HG02610 (cell line): ENCODE measurements around the gene PSMD6.
A peak's percentile ranks its signal among the peaks of the same experiment; 100 is the strongest.

Experiments
- ATAC-seq: cut with Tn5 transposase; IDR thresholded peaks from one replicate; pipeline ENCODE4 v1.9.1; 2021; ENCODE audit warnings: mild to moderate bottlenecking, moderate library complexity; ENCODE audit not compliant: unreplicated experiment

Gene PSMD6

DNA sequence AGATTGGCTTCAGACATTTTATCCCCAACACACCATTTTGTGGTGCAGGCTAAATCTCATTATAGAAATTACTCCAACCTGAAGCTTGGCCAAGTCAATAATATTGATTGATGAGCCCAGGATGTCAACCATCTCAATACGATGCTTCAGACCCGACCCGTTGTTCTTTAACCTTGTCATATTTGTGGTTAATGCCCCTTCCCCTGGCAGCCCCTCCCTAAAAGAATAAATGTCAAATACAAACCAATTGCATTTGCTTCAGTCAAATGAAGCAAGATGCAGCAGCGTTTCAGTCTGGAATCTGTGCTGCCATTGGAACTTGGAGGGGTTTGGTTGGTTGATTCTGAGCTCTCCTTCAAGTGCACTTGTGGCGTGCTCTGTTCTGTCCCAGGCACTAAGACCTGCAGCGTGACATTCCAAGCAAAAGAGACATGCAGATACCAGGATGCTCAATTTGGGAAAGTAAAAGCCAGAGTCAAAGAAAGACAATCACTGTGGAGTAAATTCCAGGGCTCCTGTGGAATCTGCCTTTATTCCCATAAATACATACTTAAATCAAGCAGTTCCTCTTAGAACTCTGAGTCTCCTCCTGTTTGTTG is 23.8 kb upstream of the PSMD6 start:
- ATAC-seq = no peak

DNA sequence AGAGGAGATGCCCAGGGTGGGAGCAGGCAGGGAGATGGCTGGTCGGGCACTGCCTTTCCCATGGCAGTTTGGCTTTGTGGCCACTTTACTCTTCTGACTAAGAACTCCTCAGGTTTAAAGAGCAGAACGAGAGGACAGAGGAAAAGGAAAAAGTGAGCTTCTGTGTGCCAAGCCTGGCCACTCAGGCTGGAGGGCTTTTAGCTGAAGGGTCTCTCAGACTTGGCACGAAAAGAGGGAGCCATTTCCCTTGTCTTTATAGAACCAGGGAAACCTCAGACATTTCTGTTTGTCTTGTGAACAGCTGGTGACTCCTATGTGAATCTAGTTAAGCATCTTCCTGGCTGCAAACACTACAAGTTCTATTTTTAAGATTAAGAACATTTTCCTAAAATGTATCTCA is 23.3 kb upstream of the PSMD6 start:
- no peak for ATAC-seq

DNA sequence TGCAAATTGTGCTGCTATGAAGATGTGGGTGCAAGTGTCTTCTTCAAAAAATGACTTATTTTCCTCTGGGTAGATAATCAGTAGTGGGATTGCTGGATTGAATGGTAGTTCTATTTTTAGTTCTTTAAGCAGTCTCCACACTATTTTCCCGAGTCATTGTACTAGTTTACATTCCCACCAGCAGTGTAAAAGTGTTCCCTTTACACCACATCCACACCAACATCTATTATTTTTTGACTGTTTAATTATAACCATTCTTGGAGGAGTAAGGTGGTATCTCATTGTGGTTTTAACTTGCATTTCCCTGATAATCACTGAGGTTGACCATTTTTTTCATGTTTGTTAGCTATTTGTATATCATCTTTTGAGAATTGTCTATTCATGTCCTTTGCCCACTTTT is 19.7 kb upstream of the PSMD6 start:
- ATAC-seq = no peak

GRCh38 chr3:64039981-64040733 is 16.9 kb upstream of the PSMD6 start:
- no peak for ATAC-seq

GRCh38 chr3:64039332-64039731 is 16.0 kb upstream of the PSMD6 start:
- ATAC-seq = no peak

DNA sequence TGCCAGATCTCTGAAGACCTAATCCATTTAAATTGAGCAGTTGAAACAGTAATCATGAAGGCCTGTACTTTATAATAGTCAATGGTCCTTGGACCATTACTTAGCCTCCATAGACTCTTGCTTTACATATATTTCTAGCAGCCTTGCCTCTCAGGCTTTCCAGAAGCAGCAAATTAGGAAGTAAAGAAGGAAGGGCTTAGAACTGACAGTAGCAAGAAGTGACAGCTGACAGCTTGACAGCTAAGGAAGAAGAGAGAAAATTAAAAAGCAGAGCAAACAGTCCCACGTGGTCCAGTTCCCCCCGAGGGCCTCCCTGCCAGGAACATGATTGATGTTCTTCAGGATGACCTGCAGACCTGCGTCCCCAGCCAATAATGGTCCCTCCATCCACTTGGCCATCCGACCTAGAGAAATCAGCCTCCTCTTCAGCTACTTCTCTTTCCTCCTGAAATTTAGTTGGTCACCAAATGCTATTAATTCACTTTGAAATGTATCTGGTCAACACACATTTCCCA is 15.0 kb upstream of the PSMD6 start:
- no peak for ATAC-seq

DNA sequence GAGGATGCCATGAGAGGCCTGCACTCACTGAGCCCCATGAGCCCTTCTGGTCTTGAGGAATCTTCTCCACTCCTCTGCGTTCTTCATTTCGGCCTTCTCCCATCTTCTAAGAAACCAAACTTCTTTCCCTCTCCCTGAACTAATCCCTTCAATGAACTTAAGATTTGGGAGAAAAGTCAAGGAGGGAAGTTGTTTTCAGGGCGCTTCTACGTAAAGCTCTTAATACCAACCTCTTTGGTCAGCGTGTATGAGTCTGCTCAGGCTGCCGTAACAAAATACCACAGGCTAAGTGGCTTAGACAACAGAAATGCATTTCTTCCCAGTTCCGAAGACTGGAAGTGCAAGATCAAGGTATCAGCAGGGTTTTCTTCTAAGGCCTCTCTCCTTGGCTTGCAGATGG is 13.8 kb upstream of the PSMD6 start:
- no peak for ATAC-seq

DNA sequence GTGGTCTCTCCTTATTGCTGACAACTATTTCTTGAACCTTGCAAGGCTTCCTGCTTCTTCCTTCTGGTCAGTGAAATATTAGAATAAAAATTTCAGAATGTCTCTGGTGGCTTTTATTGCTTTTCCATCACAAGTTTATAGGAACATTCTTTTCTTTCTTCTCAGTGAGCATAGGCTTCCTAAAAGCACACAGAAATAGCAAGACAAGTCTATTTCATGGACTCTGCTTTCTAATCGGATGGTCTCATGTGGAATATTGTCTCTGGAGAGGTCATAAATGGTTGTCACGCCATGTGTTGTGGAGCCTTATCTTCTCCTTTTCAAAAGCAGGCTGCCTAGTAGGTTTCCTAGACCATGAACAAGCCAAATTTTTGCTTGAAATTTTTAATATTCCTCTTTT is 9.8 kb upstream of the PSMD6 start:
- ATAC-seq = no peak

GRCh38 chr3:64031540-64032508 is 8.5 kb upstream of the PSMD6 start:
- ATAC-seq = no peak

- ATAC-seq = peak; percentile 96
These were observed 7.4 kb upstream of the PSMD6 start for GRCh38 chr3:64030741-64031140.

DNA sequence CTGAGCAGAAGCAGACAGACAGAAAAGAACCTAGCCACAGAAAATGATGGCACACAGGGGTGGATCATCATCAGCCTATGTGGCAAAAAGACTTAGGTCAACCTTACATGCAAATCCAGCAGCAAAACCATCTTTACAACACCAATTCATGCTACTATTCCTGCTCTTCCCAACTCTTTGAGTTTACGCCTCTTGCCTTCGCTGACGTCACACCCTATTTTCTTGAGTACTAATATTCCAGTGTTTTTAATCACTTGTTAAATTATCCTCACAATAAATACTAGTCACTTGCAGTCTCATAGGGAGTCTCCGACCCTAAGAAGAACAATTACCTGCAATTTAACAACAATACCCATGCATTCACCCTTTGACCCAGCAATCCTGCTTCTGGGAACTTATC is 6.0 kb upstream of the PSMD6 start:
- no peak for ATAC-seq

DNA sequence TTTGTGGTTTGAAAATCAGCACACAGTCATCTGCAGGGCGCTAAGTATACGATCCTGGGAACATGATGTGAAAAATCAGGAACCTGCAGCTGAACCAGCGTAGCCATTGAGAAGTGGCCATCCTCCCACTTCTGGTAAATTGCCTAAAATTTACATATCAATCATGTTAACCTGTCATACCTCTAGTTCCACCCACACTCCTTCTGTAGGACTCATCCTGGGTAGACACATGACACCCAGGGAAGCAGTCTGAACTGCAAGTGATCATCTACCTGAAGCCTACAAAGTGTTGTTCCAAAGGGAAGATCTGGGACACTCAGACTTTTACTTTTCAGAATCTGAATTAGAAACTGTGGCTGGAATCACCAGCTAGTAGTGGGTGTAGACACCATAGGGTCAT is 5.5 kb upstream of the PSMD6 start:
- ATAC-seq = no peak

DNA sequence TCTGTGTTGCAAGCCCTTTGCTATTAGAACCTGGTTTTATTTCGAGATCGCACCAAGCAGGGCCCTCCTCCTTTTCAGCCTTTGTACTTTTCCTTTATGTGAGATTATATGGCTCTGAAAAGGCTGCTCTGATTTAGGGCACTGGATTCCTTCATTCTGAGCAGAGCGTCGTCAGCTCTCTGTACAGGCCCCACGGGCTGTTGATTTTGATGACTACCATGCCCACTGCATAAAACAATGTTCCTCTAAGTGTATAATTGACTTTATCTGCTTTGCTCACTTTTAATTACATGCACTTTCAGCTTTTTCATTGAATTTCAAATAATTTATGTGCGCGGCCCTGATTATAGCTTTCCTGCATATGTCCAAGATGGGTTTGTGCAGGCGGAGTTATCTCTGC is 4.4 kb upstream of the PSMD6 start:
- ATAC-seq = no peak

- no peak for ATAC-seq
These were observed 3.1 kb upstream of the PSMD6 start for GRCh38 chr3:64026346-64026745.

DNA sequence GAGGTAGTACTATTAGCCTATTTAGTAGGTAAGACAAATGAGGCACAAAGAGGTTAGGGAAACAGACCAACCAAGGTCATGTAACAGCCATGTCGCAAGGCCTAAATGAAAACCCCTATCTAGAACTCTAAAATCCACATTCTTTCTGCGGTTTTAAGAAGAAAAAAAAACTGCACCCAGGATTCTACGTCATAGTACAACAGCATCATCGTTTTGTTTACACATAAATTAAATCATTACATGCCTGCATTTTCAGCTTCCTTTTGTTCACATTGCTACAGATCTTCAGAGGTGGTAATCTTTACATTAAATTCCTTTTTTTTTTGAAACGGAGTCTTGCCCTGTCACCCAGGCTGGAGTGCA is 548 bp upstream of the PSMD6 start:
- no peak for ATAC-seq

GRCh38 chr3:64022451-64023186 is 675 bp downstream of the PSMD6 start:
- ATAC-seq = no peak

- ATAC-seq = no peak
These were observed 1.4 kb downstream of the PSMD6 start for GRCh38 chr3:64021922-64022321.

DNA sequence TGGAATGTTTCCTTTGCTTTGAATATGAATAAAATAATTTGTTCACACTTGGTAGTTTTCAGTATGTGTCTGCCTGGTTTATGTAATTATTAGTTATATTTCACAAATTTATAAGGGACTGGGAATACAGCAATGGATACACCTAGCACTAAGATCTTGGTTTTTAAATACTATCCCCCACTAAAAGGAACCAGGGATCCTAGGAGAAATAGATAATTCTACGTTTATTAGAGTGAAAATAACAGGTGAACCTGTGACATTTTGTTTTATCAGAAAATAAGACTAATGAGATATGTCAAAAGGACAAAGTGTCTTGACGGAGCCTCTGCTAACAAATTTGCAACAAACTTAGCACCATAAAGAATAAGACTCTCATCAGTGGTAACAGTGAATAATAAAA is 3.4 kb downstream of the PSMD6 start:
- ATAC-seq = no peak

- ATAC-seq = no peak
These were observed 4.0 kb downstream of the PSMD6 start for GRCh38 chr3:64019271-64019670.

DNA sequence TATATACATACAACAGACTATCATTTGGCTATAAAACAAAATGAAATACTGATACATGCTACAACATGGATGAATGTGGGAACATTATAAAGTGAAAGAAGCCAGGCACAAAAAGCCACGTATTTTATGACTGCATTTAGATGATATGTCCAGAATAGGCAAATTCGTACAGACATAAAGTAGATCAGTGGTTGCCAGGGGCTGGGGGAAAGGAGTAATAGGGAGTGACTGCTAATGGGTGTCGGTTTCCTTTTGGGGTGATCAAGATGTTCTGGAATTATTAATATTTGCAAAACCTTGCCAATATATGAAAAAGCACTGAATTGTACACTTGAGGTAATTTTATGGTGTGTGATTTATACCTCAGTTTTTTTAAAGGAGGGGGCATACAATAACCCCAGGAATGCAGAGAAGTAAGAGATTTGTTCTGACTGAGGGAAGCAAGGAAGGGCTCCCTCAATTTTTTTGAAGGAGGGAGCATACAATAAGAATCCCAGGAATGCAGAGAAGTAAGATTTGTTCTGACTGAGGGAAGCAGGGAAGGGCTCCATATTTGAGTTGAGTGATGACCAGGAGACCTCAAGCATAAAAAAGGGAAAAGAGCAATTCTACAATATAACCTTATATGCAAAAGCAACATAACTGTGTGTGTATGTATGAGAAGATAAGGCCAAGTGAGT is 6.2 kb downstream of the PSMD6 start:
- no peak for ATAC-seq
